Peyer's patch (tissue), 4 donors: ENCODE data around the gene SLC39A13.

Experiments used
- POLR2A ChIP-seq, 2 donors: fragments of 450-650 bp; IDR thresholded peaks; one replicate each; pipeline ENCODE4 v1.5.1; 2017; ENCODE audit warnings: antibody characterized with exemption in 2 of 2, mild to moderate bottlenecking in 2 of 2, moderate library complexity in 2 of 2
- TF ChIP-seq, protein P1 (sequence below), 6 experiments: fragments of 450-650 bp in 4 of 6; fragments of 200-600 bp in 2 of 6; sonication (generic) in 1 of 6; IDR thresholded peaks; one replicate each; pipeline ENCODE4 v1.5.1; 2017 to 2019; ENCODE audit warnings: antibody characterized with exemption in 6 of 6, mild to moderate bottlenecking in 3 of 6, moderate library complexity in 1 of 6

DNA sequence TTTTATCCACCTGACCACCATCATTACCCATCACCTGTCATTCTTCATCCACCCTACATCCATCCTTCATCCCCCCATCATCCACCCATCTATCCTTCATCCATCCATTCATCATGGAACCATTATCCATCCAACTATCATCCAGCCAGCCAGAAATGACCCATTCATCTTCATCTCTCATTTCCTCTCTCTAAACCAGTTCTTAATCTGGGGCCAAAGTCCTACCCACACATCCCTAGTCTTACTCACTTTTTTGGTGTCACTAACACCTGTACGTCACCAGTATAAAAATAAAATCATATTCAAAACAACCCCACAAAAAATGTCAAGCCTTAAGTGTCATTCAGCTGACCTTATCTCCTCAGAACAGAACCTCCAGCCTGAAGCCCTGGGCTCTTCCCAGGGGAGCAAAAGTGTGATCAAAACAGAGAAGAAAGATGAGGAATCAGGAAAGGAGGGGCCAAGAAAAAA lies 42.3 kb upstream of the SLC39A13 start:
- TF ChIP-seq, protein P1, sequence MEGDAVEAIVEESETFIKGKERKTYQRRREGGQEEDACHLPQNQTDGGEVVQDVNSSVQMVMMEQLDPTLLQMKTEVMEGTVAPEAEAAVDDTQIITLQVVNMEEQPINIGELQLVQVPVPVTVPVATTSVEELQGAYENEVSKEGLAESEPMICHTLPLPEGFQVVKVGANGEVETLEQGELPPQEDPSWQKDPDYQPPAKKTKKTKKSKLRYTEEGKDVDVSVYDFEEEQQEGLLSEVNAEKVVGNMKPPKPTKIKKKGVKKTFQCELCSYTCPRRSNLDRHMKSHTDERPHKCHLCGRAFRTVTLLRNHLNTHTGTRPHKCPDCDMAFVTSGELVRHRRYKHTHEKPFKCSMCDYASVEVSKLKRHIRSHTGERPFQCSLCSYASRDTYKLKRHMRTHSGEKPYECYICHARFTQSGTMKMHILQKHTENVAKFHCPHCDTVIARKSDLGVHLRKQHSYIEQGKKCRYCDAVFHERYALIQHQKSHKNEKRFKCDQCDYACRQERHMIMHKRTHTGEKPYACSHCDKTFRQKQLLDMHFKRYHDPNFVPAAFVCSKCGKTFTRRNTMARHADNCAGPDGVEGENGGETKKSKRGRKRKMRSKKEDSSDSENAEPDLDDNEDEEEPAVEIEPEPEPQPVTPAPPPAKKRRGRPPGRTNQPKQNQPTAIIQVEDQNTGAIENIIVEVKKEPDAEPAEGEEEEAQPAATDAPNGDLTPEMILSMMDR (IDR thresholded peaks at IDR 0.05) = no peak
- TF ChIP-seq POLR2A (IDR thresholded peaks at IDR 0.05) = no peak
